ENCODE results near the gene ZNF48. TPM values are rescaled to one million over a fixed set of nuclear protein-coding genes. Genes with fewer than 3 reads are reported as not detected.

ZNF48 gene
- total RNA-seq, 4 donors from 2014 or later, result 2.8 to 5.9 (median 4.5) TPM

DNA sequence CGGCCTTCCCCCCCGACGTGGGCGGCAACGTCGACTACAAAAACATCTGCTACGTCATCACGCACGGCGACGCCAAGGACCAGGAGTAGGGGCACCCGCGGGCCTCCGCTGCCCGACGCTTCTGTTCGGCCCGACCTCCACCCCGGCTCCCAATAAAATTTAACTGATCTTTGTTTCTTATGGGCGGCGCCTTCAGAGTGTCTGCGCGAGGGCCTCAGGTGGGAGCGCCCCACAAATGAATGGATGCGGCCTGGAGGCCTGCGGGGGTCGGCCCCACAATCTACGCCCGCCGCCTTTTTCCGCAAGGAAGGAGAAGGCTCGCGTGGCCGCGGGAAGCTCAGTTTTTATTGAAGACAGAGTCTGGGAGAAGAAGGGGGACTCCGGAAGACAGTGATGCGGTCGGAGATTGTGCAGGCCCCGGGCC, 17.4 kb upstream of the ZNF48 start:
- peak overlapping the region; percentile 93 to 99 (median 99) for H3K27ac ChIP-seq
- H3K36me3 ChIP-seq, result no peaks in the 10 kb centered on the region
- H3K9me3 ChIP-seq, result no peaks in the 10 kb centered on the region
- TF ChIP-seq POLR2A (IDR thresholded peaks at IDR 0.05), result peak in 2 of 4 donors; percentile 49 to 76
- TF ChIP-seq, protein P1, sequence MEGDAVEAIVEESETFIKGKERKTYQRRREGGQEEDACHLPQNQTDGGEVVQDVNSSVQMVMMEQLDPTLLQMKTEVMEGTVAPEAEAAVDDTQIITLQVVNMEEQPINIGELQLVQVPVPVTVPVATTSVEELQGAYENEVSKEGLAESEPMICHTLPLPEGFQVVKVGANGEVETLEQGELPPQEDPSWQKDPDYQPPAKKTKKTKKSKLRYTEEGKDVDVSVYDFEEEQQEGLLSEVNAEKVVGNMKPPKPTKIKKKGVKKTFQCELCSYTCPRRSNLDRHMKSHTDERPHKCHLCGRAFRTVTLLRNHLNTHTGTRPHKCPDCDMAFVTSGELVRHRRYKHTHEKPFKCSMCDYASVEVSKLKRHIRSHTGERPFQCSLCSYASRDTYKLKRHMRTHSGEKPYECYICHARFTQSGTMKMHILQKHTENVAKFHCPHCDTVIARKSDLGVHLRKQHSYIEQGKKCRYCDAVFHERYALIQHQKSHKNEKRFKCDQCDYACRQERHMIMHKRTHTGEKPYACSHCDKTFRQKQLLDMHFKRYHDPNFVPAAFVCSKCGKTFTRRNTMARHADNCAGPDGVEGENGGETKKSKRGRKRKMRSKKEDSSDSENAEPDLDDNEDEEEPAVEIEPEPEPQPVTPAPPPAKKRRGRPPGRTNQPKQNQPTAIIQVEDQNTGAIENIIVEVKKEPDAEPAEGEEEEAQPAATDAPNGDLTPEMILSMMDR (IDR thresholded peaks at IDR 0.05), result peak in 1 of 6 experiments; percentile 12
- H3K4me1 ChIP-seq, result peaks cover 13 to 44% (median 16%) of the 10 kb centered on the region in 3 donors
- no peaks in the 10 kb centered on the region for H3K27me3 ChIP-seq
- WGBS, 2 donors, result 0 to 1% methylated on average over 1 to 17 of the region's 39 CpGs
- peak; percentile 64 for DNase-seq
- intact Hi-C loops (cut with DNase I), result no loop called here
- peak overlapping the region; percentile 42 to 87 (median 62) for H3K4me3 ChIP-seq

DNA sequence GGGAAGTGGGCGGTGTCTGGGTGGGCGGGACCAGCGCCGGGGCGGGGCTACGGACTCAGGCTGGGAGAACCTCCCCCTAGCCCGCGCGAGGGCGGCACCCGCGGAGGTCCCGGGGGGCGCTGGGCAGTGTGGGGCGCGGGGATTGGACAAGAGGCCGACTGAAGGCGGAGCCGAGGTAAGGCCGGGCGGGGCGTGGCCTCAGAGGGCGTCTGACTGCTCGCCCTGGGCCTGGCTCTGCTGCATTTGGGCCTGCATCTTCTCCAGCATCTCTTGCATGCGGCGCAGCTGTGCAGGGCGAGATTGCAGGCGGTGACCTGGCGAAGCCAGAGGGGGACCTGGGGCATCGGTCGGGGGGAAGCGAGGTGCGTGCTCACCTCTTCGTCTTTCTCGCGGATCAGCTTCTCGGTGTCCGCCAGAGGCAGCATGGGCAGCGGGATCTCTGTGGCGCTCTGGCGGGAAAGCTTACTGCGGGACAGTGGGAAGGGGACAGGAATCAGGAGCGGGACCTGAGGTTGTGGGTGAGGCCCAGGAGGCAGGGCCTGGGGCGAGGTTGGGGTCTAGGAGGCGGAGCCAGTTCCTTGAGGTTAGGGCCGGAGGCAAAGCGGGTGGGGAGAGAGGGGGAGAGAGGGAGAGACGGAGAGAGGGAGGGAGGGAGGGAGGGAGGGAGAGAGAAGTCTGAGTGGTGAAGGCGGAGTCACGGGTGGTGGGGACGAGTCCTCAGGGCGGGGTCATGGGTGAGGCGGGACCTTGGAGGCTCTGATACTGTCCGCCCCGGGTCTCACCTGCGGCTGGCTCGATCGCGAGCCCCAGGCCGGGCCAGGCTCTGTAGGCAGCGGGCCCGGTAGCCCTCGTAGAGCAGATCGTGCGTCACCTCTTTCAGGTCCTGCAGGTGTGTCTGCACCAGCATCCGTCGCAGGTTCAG, 16.7 kb upstream of the ZNF48 start:
- 1 to 2% methylated on average over 18 to 19 of the region's 67 CpGs for WGBS, 2 donors
- intact Hi-C loops (cut with DNase I), result no loop called here
- Histone ChIP-seq H3K4me1 (peaks cover 13 to 47% (median 16%) of the 10 kb centered on the region in 3 donors), H3K27me3 (no peaks in the 10 kb centered on the region), H3K4me3 (peak overlapping the region; percentile 42 to 87 (median 62)), H3K27ac (peak overlapping the region; percentile 93 to 99 (median 99)), H3K9me3 (no peaks in the 10 kb centered on the region), H3K36me3 (no peaks in the 10 kb centered on the region)
- peak; percentile 94 for DNase-seq
- TF ChIP-seq, protein P1 (IDR thresholded peaks at IDR 0.05), result peak in 1 of 6 experiments; percentile 18
- TF ChIP-seq POLR2A (IDR thresholded peaks at IDR 0.05), result peak in 2 of 4 donors; percentile 30 to 83

DNA sequence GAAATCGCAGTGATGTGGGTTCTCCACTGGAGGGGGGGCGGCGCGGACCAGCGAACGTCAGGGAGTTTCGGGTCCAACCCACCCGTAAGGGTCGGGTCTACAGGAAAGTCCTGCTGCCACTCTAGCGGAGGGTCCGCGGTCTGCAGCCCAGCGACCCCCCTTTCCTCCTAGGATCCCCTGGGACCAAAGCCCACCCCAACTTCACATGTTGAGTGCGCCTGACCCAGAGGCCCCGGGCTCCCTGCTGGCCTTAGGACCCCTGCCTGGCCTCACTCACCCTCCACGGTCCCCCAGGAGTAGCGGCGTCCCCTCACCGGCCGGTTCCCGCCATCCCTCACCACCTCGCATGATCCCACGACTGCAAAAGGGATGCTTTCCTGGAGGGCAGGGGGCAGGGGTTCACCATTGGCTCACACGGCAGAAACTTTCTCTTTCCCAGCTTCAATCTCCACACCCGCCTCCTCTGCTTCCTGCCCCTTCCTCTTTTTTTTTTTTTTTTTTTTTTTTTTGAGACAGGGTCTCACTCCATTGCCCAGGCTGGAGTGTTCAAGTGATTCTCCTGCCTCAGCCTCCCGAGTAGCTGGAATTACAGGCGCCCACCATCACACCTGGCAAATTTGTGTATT, 15.9 kb upstream of the ZNF48 start:
- Histone ChIP-seq H3K27ac (peak overlapping the region; percentile 93 to 99 (median 99)), H3K36me3 (no peaks in the 10 kb centered on the region), H3K9me3 (no peaks in the 10 kb centered on the region), H3K4me3 (peak overlapping the region; percentile 42 to 87 (median 62)), H3K27me3 (no peaks in the 10 kb centered on the region), H3K4me1 (peaks cover 13 to 51% (median 16%) of the 10 kb centered on the region in 3 donors)
- 62 to 63% methylated on average over 12 to 14 of the region's 27 CpGs for WGBS, 2 donors
- intact Hi-C loops (cut with DNase I), result no loop called here
- DNase-seq, result no peak
- TF ChIP-seq, protein P1 (IDR thresholded peaks at IDR 0.05), result peak in 1 of 6 experiments; percentile 15
- no peak for TF ChIP-seq POLR2A (IDR thresholded peaks at IDR 0.05)

DNA sequence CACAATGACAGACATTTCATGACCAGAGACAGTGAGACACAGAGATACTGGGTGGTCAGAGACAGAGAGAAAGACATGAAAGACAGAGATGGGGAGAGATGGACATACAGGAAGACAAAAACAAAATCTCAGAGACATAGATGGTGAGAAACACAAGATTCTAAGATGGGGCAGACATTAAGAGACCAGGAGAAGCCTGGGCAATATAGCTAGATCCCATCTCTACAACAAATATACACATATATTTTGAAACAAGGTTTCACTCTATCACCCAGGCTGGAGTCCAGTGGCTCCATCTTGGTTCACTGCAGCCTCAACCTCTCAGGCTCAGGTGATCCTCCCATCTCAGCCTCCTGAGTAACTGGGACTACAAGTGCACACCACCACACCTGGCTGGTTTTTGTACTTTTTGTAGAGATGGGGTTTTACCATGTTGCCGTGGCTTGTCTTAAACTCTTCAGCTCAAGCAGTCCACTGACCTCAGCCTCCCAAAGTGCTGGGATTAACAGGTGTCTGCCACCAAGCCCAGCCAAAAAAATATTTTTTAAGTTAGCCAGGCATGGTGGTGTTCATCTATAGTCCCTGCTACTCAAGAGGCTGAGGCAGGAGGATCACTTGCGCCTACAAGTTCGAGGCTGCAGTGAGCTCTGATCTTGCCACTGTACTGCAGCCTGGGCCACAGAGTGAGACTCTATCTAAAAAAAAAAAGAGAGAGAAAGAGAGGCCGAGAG, 15.0 kb upstream of the ZNF48 start:
- no peak for DNase-seq
- peaks cover 13 to 51% (median 16%) of the 10 kb centered on the region in 3 donors for H3K4me1 ChIP-seq
- no peaks in the 10 kb centered on the region for H3K27me3 ChIP-seq
- no peaks in the 10 kb centered on the region for H3K9me3 ChIP-seq
- H3K36me3 ChIP-seq, result no peaks in the 10 kb centered on the region
- no peak overlapping the region for H3K4me3 ChIP-seq
- WGBS, 2 donors, result 87 to 95% methylated on average over 3 to 4 of the region's 4 CpGs
- TF ChIP-seq POLR2A (IDR thresholded peaks at IDR 0.05), result no peak
- TF ChIP-seq, protein P1 (IDR thresholded peaks at IDR 0.05), result no peak
- peak overlapping the region in 1 of 4 donors; percentile 60 for H3K27ac ChIP-seq
- intact Hi-C loops (cut with DNase I), result no loop called here

Measured in esophagus squamous epithelium (tissue), 5 donors.